GM12872 (cell line): ENCODE results near the gene TCN1.

ENCODE experiments used
- CTCF ChIP-seq: IDR thresholded peaks from 3 replicates; pipeline ENCODE4 v1.5.1; 2011; ENCODE audit warnings: low read depth, mild to moderate bottlenecking, low read length, moderate library complexity; ENCODE audit not compliant: insufficient read depth

Gene TCN1

GRCh38 chr11:59866397-59866796, at the start of gene TCN1:
Gene TCN1, minus strand, starts transcription at chr11:59866487. Its CDS starts 17 bp downstream, at chr11:59866470.
- TF ChIP-seq CTCF: no peak

- TF ChIP-seq CTCF: no peak
Measured at GRCh38 chr11:59901306-59901705, 35.0 kb upstream of the TCN1 start.

GRCh38 chr11:59900366-59901126, 34.3 kb upstream of the TCN1 start:
- no peak for TF ChIP-seq CTCF

GRCh38 chr11:59899532-59899931, 33.2 kb upstream of the TCN1 start:
- no peak for TF ChIP-seq CTCF

- no peak for TF ChIP-seq CTCF
Measured at GRCh38 chr11:59898650-59899049, 32.4 kb upstream of the TCN1 start.

GRCh38 chr11:59898046-59898445, 31.8 kb upstream of the TCN1 start:
- no peak for TF ChIP-seq CTCF

GRCh38 chr11:59894616-59895015, 28.3 kb upstream of the TCN1 start:
- no peak for TF ChIP-seq CTCF
